Measurements from ENCODE around the gene DCHS1.
A peak's percentile ranks its signal among the peaks of the same experiment; 100 is the strongest.

Gene DCHS1

DNA sequence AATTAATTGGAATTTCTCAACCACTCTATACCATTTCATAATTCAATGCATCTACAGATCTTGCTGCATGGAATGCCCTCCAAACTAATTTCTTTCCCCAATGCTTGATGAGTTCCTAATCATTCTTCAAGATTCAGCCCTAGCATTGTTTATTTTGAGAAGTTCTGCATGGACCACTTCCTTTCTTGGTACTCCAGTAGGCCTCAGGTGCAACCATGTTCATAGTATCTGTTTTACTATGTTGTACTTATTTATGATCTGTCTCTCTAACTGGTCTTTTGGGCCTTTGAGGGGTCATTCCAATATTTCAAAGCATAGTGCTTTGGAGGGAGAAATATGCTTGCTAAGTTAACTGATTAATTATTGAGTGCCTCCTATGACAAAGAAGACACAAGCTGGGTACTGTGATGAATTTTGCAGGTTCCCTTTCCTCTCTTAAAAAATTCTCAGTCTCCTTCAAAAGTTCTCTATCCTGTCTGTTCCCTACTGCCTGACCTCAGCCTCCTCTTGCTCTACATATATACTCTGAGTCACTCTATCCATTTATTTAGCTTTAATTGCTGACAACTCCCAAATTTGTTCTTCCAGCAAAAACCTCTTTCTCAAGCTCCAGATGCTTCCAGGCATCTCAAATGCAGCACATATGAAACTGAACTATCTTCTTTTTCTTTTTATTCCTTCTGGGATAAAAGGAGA lies 18.1 kb upstream of the DCHS1 start:
- no peak for DNase-seq (ENCODE audit: low read depth in 2 of 2)

DNA sequence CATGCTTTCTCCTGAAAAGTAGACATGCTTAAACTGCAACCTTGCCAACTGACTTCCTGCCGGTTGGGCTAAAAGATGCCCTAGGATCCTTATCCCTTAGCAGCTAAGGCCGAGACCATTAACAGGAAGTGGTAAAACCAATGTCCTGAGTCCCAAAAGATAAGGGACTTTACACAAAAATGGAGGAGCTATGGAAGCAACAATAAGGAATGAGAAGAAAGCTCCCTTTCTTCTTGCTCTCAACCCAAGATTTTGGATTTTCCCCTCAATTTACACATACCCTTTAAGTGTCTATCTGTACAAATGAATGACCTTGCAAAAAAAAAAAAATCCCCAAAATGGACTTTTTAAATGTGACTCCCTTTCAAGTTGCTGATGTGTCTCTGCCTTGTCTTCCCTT lies 16.4 kb upstream of the DCHS1 start:
- no peak for DNase-seq (ENCODE audit: low read depth in 2 of 2)

DNA sequence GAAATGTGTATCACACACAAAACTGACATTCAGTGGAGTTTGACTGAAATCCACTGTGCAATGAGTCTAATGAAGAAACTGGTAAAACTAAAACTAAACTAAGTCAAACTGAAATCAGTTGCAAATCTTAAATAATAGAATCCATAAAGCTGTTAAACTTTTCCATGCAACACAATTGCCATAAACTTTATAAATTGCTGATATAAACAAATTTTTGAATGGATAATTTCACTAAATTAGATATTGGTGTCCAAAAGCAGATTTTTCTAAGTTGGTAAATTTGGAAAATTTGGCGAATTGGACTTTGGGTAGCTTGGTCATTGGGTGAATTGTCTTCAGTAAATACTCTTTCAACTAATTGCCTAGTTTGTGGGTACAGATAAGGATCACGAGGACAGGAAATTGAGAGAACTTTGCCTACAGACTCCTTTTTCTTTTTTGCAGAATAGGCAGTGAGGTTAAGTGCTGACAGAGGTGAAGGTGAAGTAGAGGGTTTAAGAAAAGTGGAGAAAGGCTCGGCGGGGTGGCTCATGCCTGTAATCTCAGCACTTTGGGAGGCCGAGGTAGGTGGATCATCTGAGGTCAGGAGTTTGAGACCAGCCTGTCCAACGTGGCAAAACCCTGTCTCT lies 14.7 kb upstream of the DCHS1 start:
- DNase-seq (ENCODE audit: low read depth in 2 of 2), result no peak

DNA sequence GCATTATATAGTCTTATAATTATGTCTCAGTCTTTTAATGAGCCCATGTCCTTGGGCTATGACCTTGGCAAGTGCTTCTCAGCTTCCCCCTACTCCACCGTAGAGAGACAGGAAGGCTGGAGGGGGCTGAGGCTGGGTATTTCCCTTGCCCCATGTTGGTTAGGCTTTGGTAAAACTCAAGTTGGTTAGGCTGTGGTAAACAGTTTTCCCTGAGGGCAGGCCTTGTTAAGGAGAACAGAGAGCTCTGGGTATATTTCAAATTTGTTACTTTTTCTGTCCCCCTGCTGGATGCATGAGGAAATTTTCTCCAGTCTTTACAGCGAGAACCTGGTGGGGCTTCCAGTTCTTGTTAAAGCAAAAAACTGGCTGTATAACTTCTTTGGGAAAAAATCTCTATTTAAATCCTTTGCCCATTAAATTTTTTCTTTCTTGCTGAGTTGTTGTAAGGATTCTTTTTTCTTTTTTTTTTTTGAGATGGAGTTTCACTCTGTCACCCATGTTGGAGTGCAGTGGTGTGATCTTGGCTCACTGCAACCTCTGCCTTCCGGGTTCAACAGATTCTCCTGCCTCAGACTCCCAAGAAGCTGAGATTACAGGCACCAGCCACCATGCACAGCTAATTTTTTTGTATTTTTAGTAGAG lies 12.2 kb upstream of the DCHS1 start:
- no peak for DNase-seq (ENCODE audit: low read depth in 2 of 2)

DNA sequence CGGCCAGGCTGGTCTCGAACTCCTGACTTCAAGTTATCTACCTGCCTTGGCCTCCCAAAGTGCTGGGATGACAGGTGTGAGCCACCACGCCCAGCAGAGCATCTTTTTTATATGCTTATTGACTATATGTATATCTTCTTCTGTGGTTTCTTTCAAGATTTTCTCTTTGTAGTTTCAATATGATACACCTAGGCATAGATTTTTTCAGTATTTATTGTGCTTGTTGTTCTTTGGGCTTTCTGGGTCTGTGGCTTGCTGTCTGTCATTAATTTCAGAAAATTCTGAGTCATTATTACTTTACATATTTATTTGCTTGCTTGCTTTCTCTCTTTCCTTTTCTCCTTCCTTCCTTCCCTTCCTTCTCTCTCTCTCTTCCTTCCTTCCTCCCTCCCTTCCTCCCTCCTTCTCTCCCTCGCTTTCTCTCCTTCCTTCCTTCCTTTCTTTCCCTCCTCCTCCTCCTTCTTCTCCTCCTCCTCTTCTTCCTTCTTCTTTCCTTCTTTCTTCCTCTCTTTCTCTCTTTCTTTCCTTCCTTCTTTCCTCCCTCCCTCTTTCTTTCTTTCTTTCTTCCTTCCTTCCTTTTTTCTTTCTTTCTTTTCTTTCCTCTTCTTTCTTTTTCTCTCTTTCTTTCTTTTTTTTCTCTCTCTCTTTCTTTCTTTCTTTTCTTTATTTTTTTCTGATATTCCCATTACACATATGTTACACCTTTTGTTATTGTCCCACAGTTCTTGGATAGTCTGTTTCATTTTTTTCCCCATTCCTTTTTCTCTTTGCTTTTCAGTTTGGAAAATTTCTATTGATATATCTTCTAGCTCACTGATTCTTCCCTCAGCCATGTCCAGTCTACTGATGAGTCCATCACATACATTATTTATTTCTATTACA lies 10.9 kb upstream of the DCHS1 start:
- DNase-seq (ENCODE audit: low read depth in 2 of 2), result no peak

DNA sequence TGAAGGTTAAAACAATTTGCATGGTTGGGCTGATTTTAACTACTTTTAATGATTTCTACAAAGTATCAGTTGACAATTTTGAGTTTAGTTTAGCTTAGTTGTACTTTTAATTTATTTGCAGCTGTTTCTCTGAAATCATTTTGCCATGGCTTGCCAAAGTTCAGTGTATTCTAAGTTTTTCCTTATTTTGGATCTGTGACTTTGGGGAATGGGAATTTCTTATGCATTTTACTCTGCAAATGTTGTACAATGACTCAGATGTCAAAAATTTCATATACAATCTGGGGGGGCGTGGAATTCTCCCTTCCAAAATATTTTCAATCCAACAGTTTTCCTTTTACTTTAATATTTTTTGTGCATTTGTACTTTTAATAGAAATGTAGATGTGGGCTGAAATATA lies 8.9 kb upstream of the DCHS1 start:
- DNase-seq (ENCODE audit: low read depth in 2 of 2), result no peak

DNA sequence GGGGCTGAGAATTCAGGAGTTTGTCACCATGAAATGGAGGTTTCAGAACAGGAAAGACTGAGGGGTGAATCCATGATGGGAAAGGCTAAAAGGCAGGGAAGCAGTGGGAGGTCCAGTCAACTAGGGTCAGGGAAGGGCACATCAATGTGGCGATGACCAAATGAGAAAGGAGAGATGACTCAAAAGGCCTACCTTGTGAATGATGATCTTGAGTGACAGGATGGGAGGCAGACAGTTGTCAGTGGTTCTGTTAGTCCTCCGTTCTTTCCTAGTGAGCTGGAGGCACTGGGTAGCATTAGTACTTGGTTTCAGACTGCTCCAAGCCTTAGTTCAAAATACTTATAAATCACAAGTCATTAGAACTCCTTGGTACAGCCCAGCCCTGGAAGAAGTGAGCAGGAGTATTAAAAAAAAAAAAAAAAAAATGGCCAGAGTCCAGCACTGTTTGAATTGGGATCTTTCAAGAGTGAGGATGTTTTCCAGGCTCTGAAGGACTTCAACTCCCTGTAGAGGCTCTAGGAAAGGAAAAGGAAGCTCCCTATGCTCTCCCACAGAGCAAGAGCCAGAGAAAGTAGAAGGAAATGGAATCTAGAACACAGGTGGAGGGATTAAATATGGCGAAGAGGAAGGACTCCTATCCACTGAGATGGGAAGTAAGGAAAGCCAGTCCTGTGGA lies 8.3 kb upstream of the DCHS1 start:
- no peak for DNase-seq (ENCODE audit: low read depth in 2 of 2)

DNA sequence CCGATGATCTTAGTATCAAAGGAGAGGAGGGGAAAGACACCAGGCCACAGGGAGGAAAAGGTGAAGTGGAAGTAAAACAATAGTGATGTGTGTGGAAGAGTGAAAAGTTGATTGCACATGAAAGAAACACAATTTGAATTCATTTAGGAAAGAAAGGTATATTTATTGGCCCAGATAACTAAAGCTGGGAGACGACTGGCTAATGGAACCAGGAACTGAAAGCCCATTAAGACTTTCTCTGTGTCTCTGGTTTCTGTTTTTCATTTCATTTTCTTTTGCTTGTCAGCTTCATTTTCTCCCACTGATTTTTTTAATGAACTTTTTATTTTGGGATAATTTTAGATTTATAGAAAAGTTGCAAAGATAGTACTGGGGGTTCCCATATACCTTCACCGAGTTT lies 5.1 kb upstream of the DCHS1 start:
- no peak for DNase-seq (ENCODE audit: low read depth in 2 of 2)

DNA sequence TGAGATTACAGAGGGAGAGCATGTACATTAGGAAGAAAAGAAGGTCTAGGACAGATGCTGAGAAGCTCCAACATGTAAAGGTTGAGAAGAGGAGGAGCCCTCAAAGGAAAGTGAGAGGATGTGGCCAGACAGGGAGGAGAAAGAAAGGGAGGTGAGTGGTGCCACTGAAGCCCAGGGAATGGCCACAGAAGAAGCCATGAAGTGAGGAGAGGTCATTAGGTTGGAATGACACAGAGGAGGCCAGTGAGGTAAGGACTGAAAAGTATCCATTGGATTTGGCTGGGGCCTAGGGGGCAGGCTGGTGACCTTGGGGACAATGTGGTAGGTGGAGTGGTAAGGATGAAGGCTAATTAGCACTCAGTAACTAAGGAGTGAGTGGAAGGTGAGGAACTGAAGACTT lies 3.0 kb upstream of the DCHS1 start:
- no peak for DNase-seq (ENCODE audit: low read depth in 2 of 2)

DNA sequence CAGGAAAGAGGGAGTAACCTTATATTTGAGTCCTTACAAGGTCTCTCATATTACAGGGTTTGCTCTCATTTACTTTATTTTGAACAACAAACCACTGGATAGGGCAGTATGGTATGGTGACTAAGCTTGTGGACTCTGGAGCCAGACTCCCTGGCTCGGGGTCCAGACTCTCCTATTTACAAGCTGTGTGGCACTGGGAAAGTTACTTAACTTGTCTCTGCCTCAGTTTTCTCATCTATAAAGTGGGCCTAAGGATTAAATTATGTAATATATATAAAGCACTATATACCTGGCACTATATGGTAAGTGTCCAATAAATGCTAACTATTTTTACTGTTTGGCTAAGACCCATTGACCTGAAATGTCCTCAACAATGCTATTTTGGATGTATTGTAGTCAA lies 1.7 kb upstream of the DCHS1 start:
- no peak for DNase-seq (ENCODE audit: low read depth in 2 of 2)

DNA sequence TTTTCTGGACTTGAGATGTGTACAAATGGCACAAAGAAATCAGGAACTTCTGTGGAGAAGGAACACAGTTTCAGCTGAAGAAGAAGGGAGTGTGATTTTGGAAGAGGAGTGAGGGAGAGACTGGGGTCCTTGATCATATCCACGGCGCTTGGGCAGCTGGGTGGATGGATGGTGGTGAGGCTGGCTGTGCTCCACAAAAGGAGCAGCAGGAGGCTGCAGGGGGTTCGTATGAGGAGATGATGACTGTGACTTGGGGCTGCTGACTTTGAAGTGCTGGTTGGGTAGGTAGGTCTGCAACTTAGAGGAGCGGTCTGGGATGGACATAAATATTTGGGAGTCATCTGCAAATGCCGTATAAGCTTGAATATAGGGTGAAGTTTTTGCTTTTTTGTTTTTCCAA lies 1.3 kb upstream of the DCHS1 start:
- DNase-seq (ENCODE audit: low read depth in 2 of 2), result no peak

DNA sequence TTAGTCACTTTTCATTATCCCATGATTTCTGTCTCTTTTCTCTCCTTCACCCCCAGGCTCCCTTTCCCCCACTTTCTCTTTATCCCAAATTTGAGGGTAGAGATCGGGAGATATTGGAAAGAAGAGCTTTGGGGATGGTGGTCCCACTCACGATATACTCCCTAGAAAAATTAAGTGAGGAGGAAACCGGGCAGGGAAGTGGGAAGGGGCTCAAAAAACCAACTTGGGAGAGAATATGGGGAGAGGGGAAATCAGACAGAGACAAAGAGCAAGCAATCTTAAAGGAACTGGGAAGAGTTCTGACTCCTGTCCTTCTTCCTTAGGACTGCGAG lies 941 bp upstream of the DCHS1 start:
- no peak for DNase-seq (ENCODE audit: low read depth in 2 of 2)

DNA sequence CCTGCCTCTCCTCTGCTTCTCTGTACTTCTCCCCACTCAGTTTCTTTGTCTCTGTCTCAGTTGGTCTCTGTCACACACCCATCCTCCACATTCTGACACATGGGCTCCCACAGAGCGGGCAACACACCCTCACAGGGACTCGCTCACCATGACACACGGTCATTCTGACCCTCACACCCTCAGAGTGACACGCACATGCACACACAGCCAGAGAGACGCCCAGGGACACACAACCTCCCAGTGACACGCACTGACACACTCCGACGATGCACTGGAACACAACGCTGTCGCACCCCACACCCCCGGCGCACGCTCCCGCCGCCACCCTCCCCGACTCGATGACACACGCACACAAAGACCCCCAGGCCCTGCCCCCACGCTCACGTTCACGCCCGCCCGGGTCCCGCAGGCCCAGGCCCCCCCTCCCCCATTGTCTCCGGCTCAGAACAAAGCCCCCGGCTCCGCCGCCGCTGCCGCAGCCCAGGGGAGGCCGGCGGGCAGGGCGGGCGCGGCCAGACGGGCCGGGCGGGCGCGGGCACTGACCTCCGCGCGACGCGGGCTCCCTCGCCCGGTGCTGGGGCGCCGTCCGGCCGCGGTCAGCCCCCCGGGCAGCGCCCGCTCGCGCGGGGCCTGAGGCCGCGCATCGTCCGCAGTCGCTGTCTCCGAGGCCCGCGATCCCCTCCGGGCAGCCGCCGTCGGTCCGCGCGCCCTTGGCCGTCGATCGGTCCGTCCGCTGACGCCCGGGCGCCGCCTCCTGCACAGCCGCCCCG lies 404 bp downstream of the DCHS1 start:
- DNase-seq (ENCODE audit: low read depth in 2 of 2), result peak in 1 of 2 donors; percentile 29

DNA sequence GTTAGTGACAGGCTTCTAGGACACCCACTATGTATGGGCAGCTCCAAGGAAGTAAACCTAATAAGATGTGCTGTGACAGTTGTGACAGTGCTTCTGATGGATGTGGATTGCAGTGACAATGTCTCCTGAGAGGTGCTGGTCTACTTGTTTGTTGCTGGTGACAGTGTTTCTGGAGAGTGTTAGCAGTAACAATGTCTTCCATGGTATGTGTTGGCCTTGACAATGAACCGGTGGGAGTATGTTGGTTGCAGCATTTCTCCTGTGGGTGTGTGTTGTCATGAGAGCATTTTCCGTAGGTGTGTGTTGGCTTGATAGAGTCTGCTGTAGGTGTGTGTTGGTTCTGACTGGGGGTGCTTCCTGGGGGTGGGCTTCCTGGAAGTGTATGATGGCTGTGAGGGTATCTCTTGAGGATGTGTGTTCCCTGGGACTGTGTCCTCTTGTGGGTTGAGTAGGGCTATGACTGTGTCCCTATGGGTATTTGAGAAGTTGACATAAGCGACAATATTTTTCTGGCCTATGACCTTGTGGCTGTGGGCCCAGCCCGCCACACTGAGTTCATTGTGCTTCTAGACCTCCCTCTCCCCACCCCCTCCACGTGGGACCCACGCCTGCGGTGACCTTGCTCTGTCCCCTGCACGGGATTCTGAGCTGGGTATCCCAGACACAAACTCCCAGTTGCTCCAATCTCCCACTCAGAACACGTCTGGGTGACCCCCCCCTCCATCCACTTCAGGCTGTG lies 1.2 kb downstream of the DCHS1 start:
- no peak for DNase-seq (ENCODE audit: low read depth in 2 of 2)

DNA sequence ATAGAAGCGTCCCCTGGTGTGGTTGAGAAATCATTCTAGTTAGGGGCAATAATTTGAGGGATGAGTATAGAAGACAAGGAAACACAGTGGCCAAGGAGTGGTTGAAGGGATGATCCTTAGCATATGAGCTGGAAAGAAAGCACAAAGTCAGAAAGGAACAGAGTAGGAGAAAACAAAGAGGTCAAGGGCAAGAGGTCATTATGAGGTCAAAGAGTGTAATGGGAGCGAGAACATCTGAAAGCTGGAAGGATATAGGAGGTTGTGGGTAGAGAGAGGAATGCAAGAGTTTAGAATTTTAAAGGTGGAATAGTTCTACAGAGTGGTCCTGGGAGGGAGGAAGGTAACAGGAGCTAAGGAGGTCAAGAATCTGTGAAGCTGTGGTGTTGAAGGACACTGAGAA lies 2.0 kb downstream of the DCHS1 start:
- DNase-seq (ENCODE audit: low read depth in 2 of 2), result no peak

DNA sequence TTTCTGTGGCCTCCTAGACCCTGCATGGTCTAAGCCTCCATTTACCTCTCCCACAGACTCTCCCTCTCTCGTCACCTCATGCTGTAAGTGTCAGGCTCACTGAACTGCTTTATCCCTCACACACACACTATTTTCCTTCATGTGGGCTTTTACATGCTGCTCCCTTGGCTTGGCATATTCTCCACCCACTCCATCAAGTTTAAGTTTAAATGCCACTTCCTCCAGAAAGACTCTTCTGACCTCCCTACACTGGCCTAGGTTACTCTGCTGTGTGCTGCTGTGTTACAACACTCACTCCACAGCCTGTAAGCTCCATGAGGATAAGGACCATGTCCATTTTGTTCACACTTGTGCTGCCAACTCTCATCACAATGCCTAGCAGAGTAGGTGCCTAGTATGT lies 2.5 kb downstream of the DCHS1 start:
- DNase-seq (ENCODE audit: low read depth in 2 of 2), result no peak

DNA sequence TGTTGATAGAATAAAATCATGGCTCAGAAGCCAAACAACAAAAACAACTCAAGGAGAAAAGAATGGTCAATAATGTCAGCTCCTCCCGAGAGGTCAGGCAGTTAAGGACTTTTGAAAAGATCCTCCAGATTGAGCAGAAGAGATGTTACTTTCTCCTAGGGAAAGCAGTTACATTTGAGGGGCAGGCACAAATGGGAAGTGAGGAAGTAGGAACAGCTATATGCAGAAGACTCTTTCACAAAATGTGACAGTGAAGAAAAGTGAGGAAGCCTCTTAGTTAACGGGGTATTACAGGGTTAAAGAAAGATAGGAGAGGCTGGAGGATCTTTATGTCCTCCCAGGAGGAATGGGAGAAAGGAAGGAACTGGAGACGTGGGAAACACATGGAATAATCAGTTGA lies 3.4 kb downstream of the DCHS1 start:
- no peak for DNase-seq (ENCODE audit: low read depth in 2 of 2)

DNA sequence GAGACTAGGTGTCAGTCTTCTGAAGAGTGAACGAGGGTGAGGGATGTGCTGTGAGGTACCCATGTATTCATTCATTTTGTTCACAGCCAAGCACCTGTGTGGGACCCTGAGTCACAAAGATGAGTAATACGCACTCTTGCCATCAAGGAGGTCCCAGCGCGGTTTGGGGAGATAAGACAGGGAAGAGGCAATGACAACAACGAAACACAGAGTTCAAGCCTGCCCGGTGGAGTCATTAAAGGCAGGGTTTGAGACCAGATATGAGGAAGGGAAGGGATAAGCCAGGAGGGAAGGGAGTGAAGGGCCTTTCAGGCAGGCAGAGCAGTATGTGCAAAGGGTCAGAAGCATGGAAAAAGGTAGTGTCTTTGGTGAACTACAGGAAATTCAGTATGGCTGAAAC lies 4.6 kb downstream of the DCHS1 start:
- no peak for DNase-seq (ENCODE audit: low read depth in 2 of 2)

DNA sequence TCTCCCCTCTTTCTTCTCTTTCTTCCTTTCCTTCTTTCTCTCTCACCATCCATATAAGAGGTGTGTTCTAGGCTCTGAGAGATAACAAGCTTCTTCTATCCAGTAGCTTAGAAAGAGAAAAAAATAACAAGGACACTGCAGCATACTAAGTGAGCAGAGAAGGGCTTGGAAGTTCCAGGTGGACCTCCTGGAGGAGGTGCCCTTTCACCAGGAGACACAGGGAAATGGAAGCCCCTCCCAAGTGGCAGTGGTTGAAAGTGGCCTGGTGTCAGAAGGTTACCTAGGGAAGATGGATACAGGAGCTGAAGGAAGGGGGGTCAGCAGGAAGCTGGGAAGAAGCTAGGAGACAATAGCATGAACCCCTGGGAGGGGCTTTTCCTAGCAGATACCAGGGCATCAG lies 5.5 kb downstream of the DCHS1 start:
- no peak for DNase-seq (ENCODE audit: low read depth in 2 of 2)

DNA sequence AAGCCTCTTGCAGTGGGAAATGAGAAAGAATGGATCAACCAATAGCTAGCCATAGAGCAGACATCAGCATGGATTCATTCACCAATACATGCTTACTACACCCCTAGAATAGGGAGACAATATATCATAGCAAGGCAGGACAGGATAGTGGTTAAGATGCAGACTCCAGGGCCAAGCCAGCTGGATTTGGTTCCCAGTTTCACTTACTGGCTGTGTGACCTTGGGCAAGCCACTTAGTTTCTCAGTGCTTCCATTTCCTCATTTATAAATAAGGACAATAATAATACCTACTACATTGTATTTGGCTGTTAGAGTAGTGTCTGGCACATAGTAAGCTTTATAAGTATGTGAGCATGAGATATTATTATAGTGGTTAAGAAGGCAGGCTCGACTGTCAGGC lies 7.1 kb downstream of the DCHS1 start:
- no peak for DNase-seq (ENCODE audit: low read depth in 2 of 2)

DNA sequence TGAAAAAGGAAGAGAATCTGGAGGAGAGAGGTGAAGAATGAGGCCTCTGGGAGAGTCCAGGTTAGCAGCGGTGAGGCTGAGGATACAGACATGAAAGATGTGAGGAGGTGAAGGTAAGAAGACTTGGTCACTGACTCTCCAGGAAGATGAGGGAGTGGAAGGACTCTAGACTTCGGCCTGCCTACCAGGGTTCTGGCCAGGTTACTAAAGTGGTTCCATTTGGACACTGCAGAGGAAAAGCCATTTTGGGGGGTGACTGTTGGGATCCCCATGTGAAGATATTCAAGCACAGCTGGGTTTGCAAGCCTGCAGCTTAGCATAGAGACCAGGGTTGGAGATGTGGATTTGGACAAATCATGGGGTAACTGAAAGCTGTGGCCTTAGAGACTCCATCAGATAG lies 7.8 kb downstream of the DCHS1 start:
- DNase-seq (ENCODE audit: low read depth in 2 of 2), result no peak
